HG03469 (cell line): ENCODE measurements around the gene STRN4.
"Not testable (repeated sequence)": the region's sequence is repeated elsewhere in the genome, so short reads cannot be mapped to it uniquely, and the experiment has no call there.

ENCODE experiments used
- ATAC-seq: cut with Tn5 transposase; IDR thresholded peaks from one replicate; pipeline ENCODE4 v1.9.1; 2021; ENCODE audit warnings: mild to moderate bottlenecking, moderate library complexity, moderate number of reproducible peaks; ENCODE audit not compliant: unreplicated experiment

Gene STRN4, protein sequence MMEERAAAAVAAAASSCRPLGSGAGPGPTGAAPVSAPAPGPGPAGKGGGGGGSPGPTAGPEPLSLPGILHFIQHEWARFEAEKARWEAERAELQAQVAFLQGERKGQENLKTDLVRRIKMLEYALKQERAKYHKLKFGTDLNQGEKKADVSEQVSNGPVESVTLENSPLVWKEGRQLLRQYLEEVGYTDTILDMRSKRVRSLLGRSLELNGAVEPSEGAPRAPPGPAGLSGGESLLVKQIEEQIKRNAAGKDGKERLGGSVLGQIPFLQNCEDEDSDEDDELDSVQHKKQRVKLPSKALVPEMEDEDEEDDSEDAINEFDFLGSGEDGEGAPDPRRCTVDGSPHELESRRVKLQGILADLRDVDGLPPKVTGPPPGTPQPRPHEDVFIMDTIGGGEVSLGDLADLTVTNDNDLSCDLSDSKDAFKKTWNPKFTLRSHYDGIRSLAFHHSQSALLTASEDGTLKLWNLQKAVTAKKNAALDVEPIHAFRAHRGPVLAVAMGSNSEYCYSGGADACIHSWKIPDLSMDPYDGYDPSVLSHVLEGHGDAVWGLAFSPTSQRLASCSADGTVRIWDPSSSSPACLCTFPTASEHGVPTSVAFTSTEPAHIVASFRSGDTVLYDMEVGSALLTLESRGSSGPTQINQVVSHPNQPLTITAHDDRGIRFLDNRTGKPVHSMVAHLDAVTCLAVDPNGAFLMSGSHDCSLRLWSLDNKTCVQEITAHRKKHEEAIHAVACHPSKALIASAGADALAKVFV

DNA sequence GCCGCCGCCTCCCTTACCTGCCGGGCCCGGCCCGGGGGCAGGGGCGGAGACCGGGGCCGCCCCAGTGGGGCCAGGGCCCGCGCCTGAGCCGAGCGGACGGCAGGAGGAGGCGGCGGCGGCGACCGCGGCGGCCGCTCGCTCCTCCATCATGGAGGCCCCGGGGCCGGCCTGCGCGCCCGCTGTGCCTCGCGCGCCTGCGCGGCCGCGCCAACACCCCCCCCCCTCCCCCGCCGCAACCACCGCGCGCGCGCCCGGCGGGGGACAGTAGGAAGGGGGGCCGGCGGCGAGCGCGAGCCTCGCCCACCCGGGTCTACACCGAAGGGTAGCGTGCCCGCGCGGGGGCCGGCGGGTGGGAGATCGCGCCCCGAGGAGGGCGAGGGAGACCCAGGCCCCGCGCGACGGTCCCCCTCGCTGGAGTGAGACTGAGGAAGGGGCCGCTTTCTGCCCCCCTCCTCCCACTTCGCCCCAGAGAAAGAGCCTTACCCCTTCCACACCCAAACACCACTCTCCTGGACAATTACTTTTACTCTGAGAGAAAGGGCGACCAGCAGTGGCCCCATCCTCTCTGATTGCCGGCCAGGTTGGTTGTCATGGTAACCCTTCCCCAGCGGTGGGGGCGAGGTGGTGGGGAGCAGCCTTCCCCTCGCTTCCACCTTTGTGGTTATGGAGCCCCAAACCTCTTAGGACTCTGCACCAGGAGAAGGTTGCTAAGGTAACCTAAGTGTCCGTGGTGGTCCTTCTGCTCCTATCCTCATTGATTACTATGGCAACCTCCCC lies at the start of gene STRN4:
STRN4 (minus strand) TSS at position 170 of the 777 bp plus-strand sequence; CDS start at position 150, 20 bp downstream.
- no peak for ATAC-seq

DNA sequence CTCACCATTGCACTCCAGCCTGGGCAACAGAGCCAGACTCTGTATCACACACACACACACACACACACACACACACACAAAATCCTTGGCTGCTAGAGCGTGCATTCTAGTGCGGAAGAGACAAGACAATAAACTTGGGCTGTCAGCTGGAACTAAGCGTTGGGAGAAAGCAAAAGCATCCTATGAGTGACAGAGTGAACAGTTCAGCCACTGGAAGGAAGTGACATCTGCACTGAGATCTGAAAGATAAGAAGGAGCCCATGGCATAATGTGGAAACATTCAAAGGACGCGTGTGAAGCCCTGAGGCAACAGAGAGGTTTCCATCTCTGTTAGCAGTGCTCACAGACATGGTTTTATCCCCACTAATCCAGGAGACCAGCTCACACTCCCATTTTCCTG lies 45.7 kb upstream of the STRN4 start:
- ATAC-seq = no peak

DNA sequence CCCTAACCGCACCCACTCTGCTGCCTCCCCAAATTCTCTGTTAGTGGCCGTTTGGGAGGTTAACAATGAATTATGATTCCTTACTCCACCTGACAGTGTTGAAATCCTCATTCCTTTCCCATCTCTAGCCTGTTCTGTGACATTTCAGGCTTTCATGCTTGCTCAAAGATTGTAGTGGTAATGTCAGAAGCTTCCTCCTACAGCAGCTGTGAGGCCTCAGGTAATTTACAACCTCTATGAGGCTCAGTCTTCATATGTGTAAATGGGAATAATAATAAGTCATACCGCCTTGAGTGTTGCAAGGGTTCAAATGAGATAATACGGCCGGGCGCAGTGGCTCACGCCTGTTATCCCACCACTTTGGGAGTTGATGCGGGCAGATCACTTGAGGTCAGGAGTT lies 43.1 kb upstream of the STRN4 start:
- ATAC-seq = no peak

DNA sequence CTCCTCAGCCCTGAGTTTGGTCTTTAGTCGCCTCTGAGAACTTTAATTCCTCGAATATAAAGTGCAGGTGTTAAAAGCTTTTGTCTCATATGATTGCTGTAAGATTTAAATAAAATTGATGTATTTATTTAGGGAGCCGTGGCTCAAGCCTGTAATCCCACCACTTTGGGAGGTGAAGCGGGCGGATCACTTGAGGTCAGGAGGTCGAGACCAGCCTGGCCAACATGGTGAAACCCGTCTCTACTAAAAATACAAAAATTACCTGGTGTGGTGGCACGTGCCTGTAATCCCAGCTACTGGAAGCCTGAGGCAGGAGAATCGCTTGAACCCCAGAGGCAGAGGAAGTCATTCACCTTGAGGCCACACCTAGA lies 42.7 kb upstream of the STRN4 start:
- no peak for ATAC-seq

DNA sequence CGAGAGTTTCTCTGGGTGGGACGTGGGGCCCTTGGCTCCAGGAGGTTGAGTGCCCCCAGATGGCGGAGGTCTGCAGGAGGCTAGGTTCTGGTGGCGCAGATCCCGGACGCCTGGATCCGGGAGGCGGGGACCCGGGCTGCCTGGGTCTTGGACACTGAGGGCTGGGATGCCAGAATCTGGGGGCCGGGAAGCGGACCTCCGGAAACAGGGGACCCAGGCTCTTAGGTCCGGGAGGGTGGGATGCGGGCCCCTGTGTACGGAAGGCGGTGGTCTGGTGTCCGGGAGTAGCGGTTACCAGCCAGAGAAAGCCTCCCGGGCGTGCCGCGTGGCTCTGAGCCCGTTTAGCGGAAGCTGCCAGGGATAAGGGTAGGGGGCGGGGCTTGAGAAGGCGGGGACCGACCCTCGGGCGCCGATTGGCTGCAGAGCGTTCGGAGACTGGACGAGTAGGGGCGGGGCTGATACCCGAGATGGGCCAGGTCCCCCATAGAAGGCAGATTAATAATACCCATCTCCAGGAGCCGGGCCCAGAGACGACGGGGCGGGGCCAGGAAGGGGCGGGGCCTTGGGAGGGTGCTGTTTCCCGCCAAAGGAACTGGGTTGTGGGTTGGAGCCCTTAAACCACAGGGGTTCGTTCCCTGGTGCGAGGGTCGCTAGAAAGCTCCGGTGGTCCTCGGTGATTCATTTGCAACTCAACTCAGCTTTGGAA lies 42.2 kb upstream of the STRN4 start, which contains the start of gene SLC1A5:
SLC1A5 (minus strand) TSS at position 333 of the 706 bp plus-strand sequence. CDS start 629 bp downstream, outside the sequence.
- ATAC-seq = no peak

DNA sequence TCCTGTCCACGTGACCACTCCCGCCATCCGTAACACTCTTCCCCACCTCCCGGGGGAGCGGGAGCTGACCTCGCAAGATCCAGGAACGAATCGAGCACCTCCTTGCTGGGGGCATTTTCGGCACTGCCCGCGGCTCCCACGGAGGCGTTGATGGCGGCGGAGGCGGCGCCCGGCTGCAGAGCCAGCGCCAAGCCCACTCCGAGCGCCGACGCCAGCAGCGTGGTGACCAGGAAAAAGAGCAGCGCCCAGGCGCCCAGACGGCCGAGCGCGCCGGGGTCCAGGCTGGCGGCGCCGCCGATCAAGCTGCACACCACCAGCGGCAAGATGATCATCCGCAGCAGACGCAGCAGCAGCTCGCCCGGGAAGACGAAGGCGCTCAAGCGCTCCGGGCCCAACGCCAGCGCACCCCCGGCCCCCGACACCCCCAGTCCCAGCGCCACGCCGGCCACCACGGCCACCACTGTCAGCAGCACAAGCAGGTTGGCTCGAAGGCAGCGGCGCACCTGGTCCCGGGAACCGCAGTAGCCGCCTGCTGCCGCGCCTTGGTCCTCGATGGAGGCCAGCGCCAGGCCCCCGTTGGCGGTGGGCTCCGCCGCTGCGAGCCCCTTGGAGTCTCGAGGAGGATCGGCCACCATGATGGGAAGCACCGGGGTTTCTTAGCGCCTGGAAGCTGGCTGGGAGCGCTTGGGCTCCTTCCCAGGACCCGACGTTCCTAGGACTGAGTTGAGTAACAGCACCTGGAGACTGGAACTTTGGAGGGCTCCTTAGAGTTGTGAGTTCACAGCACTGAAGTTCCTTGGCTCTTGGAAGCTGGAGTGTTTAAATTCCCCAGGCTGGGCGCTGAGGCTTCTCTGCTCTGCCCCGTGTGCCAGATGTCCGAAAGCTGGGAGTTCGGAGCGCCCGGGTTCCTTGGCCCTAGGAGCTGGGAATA lies 41.3 kb upstream of the STRN4 start:
- no peak for ATAC-seq

DNA sequence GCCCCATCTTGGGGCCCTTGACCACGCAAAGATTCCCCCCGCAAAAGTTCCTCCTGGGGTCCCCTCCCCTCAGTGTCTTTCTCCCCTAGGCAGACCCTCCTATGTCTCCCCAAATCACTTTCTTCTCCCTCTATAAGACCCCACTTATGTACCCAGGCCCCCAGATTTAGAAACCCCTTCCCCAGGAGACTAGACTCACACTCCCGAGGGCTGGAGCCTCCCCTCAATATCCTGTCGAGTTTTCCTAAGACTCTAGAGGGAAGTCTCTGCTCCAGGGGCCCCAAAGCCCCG lies 40.7 kb upstream of the STRN4 start:
- no peak for ATAC-seq

DNA sequence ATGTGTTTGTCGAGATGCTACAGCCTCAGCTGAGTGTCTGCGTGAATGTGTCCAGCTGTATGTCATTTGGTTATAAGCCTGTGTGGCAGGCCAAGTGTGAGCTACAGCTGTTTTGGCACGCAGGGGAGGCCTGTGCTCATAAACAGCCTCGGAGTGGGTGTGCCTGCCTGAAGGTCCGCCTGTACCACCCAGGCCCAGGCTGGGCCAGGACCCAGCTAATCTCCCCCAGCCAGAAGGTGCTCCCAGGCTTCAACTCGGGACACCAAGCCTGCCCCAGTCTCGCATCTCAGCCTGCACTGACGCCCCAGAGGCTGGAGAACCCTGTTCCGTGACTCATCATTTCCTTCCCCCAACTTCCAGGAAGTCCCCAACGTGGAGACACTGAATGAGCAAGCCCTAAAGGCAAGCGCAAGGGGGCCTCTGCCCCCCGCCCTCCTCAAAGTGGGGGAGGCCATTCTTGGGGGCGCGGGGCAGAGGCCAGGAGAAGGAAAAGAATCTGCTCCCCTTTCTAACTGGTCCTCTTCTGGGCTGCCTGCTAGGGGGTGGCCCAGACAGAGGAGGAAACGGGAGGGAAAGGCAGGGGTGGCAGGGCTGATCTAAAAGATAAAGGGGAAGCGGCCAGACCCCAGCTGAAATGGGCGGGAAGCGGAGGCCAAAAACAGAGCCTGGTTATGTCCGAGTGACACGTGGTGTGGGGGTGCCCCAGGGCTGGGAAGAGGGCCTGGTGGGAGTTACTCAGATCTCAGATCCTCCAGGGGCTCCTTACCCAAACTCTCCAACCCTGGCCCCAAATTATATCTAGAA lies 40.2 kb upstream of the STRN4 start:
- no peak for ATAC-seq

DNA sequence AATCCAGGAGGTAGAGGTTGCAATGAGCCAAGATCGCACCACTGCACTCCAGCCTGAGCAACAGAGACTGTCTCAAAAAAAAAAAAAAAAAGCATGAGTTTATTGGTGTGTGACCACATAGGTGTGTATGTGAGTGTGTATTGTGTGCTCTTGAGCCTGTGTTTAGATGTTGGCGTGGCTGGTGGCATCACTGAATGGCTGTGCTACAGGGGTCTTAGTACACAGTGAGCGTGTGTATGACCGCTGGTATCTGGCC lies 39.7 kb upstream of the STRN4 start:
- ATAC-seq = no peak

DNA sequence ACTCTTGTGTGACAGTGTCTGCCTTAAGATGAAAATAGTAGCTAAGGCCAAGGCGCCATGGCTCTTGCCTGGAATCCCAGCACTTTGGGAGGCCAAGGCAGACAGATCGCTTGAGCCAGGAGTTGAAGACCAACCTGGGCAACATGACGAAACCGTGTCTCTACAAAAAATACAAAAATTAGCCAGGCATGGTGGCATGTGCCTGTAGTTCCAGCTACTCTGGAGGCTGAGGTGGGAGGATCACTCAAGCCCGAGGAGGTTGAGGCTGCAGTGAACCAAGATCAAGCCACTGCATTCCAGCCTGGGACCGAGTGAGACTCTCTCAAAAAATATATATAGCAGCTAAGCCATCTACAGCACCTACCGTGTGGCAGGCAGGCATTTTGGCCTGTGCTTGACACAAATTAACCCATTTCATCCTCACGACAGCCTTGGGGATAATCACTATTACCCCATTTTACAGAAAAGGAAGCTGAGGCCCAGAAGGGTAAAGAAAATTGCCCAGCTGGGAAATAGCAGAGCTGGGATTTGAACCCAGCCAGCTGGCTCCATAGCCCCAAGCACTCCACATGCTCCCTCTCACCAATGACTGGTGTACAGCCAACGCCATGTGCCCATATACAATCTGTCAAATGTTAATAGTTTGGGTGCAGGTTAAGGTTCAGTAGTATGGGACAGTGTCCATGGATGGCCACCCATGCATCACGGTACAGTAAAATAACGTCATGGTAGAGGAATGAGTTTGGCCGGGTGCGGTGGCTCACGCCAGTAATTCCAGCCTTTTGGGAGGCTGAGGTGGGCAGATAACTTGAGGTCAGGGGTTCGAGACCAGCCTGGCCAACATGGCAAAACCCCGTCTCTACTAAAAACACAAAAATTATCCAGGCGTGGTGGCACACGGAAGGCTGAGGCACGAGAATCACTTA lies 39.1 kb upstream of the STRN4 start:
- no peak for ATAC-seq

DNA sequence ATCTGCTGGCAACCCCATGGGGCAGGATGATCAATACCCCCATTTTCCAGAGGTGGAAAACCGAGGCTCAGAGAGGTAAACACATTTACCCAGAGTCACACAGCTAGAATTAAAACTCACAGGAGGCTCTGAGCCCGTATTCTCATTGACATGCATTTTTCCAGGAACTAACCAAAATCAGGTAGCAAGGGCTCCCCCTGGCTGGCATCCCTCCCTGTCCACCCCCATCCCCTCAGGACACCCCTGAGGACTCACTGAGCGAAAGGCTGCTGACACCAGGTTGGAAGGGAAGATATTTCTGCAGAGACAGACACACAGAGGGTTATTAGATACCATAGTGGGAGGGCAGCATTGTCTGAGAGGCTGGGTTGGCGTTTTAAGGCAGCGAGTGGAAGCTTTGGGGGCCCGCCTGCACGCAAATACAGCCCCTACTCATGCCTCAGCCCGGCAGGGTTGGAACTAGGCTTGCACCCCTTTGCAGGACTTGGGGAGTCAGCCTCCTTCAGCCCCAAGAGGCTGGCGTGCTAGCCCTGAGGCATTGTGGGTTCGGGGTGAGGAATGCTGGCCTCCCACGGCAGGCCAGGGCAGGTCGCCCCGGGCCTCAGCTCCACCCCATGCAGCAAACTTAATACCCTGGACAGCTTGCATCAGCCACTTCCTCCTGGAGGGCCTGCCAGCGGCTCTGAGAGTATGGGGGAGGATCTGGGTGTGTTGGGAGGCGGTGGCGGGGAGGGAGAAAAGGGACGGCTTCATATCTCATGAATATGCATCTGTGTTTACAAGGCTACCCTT lies 38.2 kb upstream of the STRN4 start:
- no peak for ATAC-seq

DNA sequence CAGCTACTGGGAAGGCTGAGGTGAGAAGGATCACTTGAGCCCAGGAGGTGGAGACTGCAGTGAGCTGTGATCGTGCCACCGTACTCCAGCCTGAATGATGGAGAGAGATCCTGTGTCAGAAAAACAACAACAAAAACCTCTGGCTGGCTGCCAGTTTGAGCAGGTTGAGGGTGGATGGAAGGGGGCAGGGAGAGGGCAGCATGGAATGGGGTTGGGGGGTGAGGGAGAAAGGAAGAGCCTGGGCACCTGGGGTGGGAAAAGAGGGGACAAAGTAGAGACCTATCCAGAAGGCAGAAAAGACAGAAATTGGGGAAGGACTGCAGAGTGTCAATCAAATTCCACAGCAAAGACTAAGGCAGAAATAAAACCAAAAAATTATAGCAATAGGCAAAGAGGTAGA lies 37.4 kb upstream of the STRN4 start:
- ATAC-seq = no peak

DNA sequence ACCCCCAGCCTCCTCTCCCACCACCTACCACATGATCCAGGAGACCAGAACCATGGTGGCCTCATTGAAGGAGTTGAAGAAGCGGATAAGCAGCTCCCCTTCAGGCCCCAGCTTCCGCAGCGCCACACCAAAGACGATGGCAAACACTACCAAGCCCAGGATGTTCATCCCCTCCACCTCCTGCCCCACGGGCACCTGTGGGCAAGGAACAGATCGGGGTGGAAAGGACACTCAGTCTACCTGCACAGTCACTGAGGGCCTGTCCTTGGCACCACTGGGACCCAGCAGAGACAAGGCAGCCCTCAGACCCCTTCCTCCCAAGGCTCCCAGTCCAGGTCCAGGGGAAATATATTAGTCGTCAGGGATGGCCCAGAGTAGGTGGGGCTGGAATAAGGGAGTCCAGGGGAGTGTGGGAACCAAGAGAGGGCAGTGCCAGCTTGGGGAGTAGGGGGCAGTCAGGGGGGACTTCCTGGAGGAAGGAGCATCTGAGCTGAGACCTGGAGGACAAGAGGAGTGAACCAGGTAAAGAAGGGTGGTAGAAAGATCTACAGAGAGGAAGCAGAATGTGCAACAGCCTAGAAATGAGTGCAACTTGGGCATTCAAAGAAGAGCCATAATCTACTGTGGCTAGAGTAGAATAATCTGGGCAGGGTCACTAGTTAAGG lies 36.2 kb upstream of the STRN4 start:
- ATAC-seq = no peak

DNA sequence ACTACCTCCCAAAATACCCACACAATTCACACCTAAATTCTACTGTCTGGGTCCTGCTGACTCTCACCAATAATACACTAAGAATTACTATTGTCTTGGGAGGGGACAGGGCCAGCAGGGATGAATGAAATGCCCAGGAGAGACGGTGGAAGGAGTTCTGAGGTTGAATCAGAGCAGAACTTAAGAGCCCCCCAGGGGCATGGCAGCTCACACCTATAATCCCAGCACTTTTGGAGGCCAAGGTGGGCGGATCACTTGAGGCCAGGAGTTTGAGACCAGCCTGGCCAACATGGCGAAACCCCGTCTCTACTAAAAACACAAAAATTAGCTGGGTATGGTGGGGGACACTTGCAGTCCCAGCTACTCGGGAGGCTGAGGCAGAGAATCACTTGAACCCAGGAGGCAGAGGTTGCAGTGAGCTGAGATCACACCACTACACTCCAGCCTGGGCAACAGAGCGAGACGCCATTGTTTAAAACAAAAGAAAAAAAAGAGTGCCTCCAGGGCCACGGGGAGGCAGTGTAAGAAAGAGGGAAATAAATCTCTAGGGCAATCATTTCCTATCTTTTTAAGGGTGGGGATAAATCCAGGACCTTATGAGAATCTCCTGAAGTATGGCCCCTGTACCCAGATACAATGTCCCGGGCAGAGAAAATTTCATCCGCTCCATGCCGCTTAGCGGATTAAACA lies 31.9 kb upstream of the STRN4 start:
- not testable (repeated sequence) for ATAC-seq

DNA sequence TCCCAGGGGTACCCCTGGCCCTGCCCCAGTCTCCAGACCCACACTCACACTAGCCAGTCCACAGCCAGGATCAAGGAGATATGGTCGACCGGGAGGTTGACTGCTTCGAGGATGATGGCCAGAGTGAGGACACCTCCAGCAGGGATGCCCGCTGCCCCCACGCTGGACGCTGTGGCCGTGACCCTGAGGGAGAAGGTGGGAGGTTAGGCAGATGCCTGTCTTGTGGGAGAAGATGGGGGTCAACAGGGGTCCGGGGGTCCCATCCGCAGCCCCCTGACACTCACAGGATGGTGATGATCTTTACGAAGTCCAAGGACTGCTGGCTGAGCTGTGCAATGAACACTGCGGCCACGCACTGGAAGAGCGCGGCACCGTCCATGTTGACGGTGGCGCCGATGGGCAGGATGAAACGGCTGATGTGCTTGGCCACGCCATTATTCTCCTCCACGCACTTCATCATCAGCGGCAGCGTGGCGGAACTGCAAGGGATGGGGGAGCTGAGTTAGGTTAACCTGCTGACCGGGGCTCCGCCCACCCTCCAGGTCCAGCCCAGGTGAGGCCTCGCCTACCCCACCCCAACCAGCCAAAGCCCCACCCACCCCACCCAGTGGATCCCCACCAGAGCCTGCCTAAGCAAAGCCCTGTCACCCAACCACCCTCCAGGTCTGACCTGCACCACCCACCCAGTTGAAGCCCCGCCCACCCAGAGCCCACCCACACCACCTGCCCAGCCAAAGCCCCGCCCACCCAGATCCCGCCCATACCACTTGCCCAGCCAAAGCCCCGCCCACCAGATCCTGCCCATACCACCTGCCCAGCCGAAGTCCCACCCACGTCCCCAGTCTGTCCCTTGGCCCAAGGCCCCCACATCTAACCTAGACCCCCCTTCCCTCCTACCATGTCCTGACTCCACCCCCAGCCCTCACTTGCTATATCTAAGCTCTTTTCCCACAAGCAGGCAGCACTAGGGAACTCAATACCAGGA lies 31.0 kb upstream of the STRN4 start:
- no peak for ATAC-seq
